ENCODE measurements around the gene CYP8B1.

Gene CYP8B1

GRCh38 chr3:42849017-42849416, 26.7 kb downstream of the CYP8B1 start:
- Mint-ChIP-seq H3K4me3 (no peak overlapping the region), H3K9me3 (no peaks in the 10 kb centered on the region), H3K27me3 (no peaks in the 10 kb centered on the region), H3K27ac (no peak overlapping the region), H3K4me1 (peaks cover 15% of the 10 kb centered on the region), H3K36me3 (no peaks in the 10 kb centered on the region)

DNA sequence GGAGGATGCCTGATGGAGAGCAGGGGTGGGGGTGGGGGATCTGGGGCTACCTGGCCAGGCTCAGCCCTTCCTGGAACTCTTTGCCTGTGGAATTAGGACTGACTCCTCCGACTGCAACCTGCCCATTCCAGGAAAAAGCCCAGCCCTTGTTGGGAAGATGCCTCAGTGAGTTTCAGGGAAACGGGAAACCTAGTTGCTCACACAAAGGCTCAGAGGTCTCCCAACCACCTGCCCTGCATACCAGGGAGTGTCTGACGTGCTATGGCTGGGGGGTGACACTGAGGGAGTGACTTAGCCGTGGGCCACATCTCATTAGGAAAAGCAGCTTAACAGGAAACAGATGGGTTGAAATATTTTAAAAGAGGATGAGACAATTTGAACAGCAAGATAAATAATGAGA, 27.9 kb downstream of the CYP8B1 start:
- no peak overlapping the region for H3K4me3 Mint-ChIP-seq
- no peak overlapping the region for H3K27ac Mint-ChIP-seq

DNA sequence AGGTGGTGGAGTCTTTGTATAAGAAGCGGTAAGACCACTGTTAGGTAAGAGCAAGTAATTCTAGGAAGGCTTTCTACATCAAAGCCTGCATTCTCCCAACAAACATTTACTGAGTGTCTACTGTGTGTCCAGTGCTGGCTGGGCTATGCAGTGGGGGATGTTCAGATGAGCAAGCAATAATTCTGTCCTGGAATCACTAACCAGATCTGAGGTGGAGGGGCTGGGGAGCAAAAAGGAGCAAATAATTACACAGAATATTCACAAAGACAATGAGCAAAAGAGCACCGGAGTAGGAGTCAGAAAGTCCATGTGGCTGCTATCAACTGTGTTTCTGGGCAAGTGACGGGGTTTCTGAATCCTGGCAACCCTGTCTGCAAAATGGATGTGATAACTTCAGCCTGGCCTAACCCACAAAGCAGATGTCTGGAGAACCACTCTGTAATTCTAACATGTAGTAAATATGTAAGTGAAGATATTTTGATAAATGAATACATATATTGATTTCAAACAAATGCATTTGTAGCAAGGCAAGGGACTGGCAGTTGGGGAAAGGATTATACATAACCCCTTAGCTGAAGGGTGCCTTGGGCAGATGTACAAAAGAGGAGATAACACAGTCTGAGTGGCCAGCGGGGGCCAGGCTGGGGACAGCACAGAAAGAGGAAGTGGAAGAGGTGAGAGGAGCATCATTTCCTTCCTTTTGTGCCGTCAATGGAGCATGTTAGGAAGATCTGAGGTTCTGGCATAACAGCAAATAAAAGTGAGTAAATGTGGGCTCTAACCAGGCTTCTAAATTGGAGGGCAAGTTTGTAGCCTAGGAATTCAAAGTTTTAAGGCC, 28.8 kb downstream of the CYP8B1 start:
- no peaks in the 10 kb centered on the region for H3K9me3 Mint-ChIP-seq
- H3K27me3 Mint-ChIP-seq = no peaks in the 10 kb centered on the region
- H3K36me3 Mint-ChIP-seq = no peaks in the 10 kb centered on the region
- peak overlapping the region; percentile 14 for H3K27ac Mint-ChIP-seq
- peak overlapping the region; percentile 37 for H3K4me3 Mint-ChIP-seq
- H3K4me1 Mint-ChIP-seq = peaks cover 15% of the 10 kb centered on the region

More for the DNA sequence above, 27.9 kb downstream of the CYP8B1 start:
- H3K36me3 Mint-ChIP-seq = no peaks in the 10 kb centered on the region
- peaks cover 15% of the 10 kb centered on the region for H3K4me1 Mint-ChIP-seq
- no peaks in the 10 kb centered on the region for H3K9me3 Mint-ChIP-seq
- no peaks in the 10 kb centered on the region for H3K27me3 Mint-ChIP-seq

DNA sequence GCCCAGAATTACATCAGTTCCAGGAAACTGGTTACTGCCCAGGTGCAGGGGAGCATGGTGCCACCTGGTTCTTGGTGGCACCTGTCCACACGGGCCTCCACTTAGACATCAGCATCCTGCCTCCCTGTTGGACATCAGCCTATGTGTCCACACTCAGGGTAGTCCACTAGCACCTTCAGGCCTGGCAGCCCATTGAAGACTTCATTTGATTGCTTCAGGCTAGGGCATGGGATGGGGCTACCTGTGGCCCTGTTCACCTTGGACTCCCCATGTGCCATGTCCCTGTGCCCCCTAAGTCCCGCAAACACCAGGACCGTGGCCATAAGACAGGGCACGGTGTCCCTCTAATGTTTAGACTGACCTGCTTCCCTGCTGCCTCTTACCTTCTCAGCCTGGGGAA, 30.9 kb downstream of the CYP8B1 start:
- no peaks in the 10 kb centered on the region for H3K9me3 Mint-ChIP-seq
- no peak overlapping the region for H3K27ac Mint-ChIP-seq
- no peaks in the 10 kb centered on the region for H3K27me3 Mint-ChIP-seq
- H3K4me1 Mint-ChIP-seq = peaks cover 15% of the 10 kb centered on the region
- no peak overlapping the region for H3K4me3 Mint-ChIP-seq
- H3K36me3 Mint-ChIP-seq = no peaks in the 10 kb centered on the region

DNA sequence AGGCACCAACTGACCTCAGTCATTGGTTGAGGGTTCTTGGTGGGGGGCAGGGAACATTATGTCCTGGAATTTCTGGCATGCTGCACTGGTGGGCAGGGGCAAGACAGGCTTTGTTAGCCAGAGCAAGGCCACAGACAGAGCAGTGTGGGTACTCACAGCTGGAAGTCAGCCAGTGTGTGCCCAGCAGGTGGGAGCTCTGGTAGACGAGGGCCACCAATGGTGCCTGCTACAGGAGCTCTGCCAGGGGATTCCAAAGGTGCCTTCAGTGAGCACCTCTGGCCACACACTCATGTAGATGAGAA, 31.3 kb downstream of the CYP8B1 start:
- Mint-ChIP-seq H3K27me3 (no peaks in the 10 kb centered on the region), H3K36me3 (no peaks in the 10 kb centered on the region), H3K4me1 (peaks cover 15% of the 10 kb centered on the region), H3K4me3 (no peak overlapping the region), H3K9me3 (no peaks in the 10 kb centered on the region), H3K27ac (no peak overlapping the region)

GRCh38 chr3:42843713-42844411, 31.8 kb downstream of the CYP8B1 start:
- H3K9me3 Mint-ChIP-seq = no peaks in the 10 kb centered on the region
- no peaks in the 10 kb centered on the region for H3K27me3 Mint-ChIP-seq
- no peak overlapping the region for H3K4me3 Mint-ChIP-seq
- H3K27ac Mint-ChIP-seq = no peak overlapping the region
- peaks cover 15% of the 10 kb centered on the region for H3K4me1 Mint-ChIP-seq
- H3K36me3 Mint-ChIP-seq = no peaks in the 10 kb centered on the region

GRCh38 chr3:42841332-42841731, 34.3 kb downstream of the CYP8B1 start:
- Mint-ChIP-seq H3K27me3 (no peaks in the 10 kb centered on the region), H3K4me1 (no peaks in the 10 kb centered on the region), H3K9me3 (no peaks in the 10 kb centered on the region), H3K36me3 (no peaks in the 10 kb centered on the region), H3K27ac (no peak overlapping the region), H3K4me3 (no peak overlapping the region)

DNA sequence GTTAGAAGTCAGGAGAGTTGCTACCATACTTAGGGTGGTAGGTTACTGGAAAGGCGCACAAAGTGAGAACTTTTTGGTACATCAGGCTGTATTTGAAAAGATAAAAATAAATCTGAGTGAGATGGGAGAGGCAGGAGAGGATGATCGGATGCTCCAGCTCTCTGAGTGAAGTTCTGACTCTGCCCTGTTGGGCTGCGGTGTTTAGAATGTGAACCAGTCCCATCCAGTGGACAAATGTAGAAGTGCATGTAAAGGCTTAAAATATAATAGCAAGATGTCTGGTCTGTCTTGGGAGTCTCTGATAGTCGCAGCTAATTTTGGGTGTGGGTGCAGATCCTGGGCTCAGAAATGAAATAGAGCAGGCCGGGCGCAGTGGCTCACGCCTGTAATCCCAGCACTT, 36.1 kb downstream of the CYP8B1 start:
- Mint-ChIP-seq H3K27me3 (no peaks in the 10 kb centered on the region), H3K36me3 (no peaks in the 10 kb centered on the region), H3K9me3 (no peaks in the 10 kb centered on the region), H3K27ac (no peak overlapping the region), H3K4me1 (no peaks in the 10 kb centered on the region), H3K4me3 (no peak overlapping the region)

GRCh38 chr3:42838571-42838970, 37.1 kb downstream of the CYP8B1 start:
- Mint-ChIP-seq H3K9me3 (no peaks in the 10 kb centered on the region), H3K4me1 (no peaks in the 10 kb centered on the region), H3K27me3 (no peaks in the 10 kb centered on the region), H3K27ac (no peak overlapping the region), H3K4me3 (no peak overlapping the region), H3K36me3 (no peaks in the 10 kb centered on the region)

DNA sequence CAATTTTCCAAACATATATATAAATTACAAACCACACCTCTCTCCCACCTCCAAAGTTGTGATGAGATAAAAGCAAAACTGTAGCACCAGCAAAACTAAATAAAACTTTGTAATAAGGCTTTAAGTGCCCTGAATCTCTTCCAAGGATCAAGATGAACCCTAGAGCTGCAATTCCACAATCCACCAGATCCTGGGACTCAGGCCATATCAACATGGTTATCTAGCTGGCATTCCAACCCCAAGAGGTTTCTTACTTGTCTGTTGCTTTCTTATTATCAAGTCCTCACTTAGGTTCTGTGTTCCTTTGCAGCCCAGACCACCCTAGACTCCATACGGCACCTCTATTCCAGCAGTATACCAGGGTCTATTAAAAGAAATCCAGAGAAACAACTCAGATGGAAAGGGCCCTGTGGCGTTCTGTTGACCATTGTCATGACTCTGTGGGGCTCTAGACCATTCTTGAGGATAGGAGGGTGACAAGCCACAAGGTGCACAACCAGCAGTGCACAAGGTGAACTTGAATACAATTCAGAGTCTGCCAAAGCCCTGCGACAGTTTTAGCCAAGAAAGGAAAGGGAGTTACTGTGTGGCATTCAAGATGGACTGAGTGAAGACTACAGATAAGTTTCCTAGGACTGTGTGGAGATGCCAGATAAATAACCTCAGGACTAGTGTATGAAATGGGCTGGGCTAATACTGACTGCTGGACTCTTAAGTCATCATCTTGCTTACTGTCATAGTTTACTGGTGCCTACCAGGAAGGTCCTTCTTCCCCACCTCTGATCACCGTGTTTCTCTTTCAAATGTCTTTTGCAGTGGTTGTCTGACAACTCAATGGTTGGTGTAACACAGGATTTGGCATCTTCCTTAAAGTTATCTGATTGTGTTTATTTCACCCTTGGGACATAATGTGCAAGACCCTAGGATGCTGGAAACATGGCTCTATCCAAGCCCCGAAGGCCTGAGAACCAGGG, 39.2 kb downstream of the CYP8B1 start:
- H3K36me3 Mint-ChIP-seq = no peaks in the 10 kb centered on the region
- no peaks in the 10 kb centered on the region for H3K9me3 Mint-ChIP-seq
- H3K4me1 Mint-ChIP-seq = peaks cover 3% of the 10 kb centered on the region
- no peak overlapping the region for H3K4me3 Mint-ChIP-seq
- no peak overlapping the region for H3K27ac Mint-ChIP-seq
- H3K27me3 Mint-ChIP-seq = no peaks in the 10 kb centered on the region

DNA sequence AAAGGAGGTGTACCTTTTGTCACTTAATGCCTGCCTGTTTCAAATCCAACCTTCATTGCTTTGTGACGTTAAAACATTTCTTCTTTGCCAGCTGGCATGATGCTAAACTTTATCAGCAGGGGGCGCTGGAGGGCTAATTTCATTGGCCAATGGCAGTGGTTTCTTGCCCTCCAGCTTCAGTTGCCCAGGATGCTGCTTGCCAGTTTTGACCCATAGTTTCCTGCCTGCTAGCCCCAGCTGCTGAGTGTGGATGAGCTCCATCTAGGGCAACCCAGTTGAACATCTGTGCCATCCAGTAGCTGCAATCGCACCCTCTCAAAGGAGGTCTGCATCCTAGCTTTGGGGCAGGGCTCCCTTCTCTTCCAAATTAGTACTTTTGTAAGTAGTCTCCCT, 44.4 kb downstream of the CYP8B1 start:
- H3K36me3 Mint-ChIP-seq = no peaks in the 10 kb centered on the region
- H3K4me3 Mint-ChIP-seq = no peak overlapping the region
- peaks cover 2% of the 10 kb centered on the region for H3K27me3 Mint-ChIP-seq
- H3K4me1 Mint-ChIP-seq = peaks cover 8% of the 10 kb centered on the region
- no peak overlapping the region for H3K27ac Mint-ChIP-seq
- H3K9me3 Mint-ChIP-seq = no peaks in the 10 kb centered on the region

- Mint-ChIP-seq H3K4me1 (peaks cover 8% of the 10 kb centered on the region), H3K4me3 (no peak overlapping the region), H3K36me3 (no peaks in the 10 kb centered on the region), H3K27me3 (peaks cover 2% of the 10 kb centered on the region), H3K9me3 (no peaks in the 10 kb centered on the region), H3K27ac (peak overlapping the region; percentile 21)
Observed at GRCh38 chr3:42830437-42831320, 45.0 kb downstream of the CYP8B1 start.

- Mint-ChIP-seq H3K9me3 (no peaks in the 10 kb centered on the region), H3K27me3 (peaks cover 2% of the 10 kb centered on the region), H3K4me3 (no peak overlapping the region), H3K36me3 (no peaks in the 10 kb centered on the region), H3K27ac (no peak overlapping the region), H3K4me1 (peaks cover 8% of the 10 kb centered on the region)
Observed at GRCh38 chr3:42829628-42830436, 45.8 kb downstream of the CYP8B1 start.

DNA sequence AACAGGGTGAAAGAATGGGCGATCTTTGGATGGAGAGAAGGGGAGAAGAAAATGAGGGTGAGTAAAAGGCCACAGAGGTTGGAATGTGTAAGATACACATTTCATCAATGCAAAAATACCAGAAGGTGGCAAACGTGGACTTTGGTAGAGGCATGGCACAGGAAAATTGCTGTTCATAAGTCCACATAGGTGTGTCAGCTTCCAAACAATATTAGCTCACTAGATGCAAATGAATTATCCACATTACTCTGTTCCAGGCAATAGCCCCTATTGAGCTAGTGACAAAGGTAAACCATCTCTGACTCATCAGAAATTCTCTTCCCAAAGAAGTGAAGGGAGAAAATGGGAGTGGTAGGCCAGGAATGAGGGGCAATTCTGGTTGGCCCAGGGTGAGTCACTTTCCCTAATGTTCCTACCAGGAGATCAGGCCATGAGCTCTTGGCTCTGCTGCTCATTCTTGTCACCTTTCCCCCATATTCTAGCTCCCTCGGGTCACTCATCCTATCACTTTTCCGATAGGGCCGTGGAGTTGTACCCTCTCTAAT, 46.5 kb downstream of the CYP8B1 start:
- Mint-ChIP-seq H3K36me3 (no peaks in the 10 kb centered on the region), H3K4me3 (no peak overlapping the region), H3K27ac (no peak overlapping the region), H3K27me3 (peaks cover 2% of the 10 kb centered on the region), H3K4me1 (peaks cover 8% of the 10 kb centered on the region), H3K9me3 (no peaks in the 10 kb centered on the region)
